Endodermal cell (in vitro differentiated cells): ENCODE measurements around the gene NSFL1C. TPM values are rescaled to one million over a fixed set of nuclear protein-coding genes. Genes with fewer than 3 reads are reported as not detected.

ENCODE experiments used
- DNase-seq: peaks from one replicate; pipeline ENCODE4 v3.0.0-alpha.2; 2017
- H3K27ac ChIP-seq: 2 replicates; pipeline ENCODE4 v1.5.1; 2013; ENCODE audit warnings: mild to moderate bottlenecking, low read depth, low read length, moderate library complexity
- H3K27me3 ChIP-seq: 2 replicates; pipeline ENCODE4 v1.6.1; 2013; ENCODE audit warnings: mild to moderate bottlenecking, low read length, moderate library complexity; ENCODE audit not compliant: insufficient read depth, control insufficient read depth, poor library complexity, severe bottlenecking
- H3K36me3 ChIP-seq: 2 replicates; pipeline ENCODE4 v1.7.0; 2013; ENCODE audit warnings: mild to moderate bottlenecking, low read length, moderate library complexity; ENCODE audit not compliant: control insufficient read depth, insufficient read depth
- H3K4me1 ChIP-seq: one replicate; pipeline ENCODE4 v1.7.0; 2013; ENCODE audit warnings: low read length; ENCODE audit not compliant: control insufficient read depth, insufficient read depth
- H3K4me3 ChIP-seq: 2 replicates; pipeline ENCODE4 v1.5.1; 2013; ENCODE audit warnings: mild to moderate bottlenecking, low read length, moderate library complexity
- H3K9ac ChIP-seq: 2 replicates; pipeline ENCODE4 v1.6.1; 2013; ENCODE audit warnings: mild to moderate bottlenecking, low read length, moderate library complexity; ENCODE audit not compliant: poor library complexity, severe bottlenecking; ENCODE audit errors: extremely low read depth
- H3K9me3 ChIP-seq: 2 replicates; pipeline ENCODE4 v1.6.1; 2013; ENCODE audit warnings: mild to moderate bottlenecking, low read length, moderate library complexity; ENCODE audit not compliant: control insufficient read depth
- H3K27ac Mint-ChIP-seq: 2 replicates; pipeline ENCODE4 v1.8.0; 2020; ENCODE audit warnings: mixed read lengths
- H3K27me3 Mint-ChIP-seq: 2 replicates; pipeline ENCODE4 v1.8.0; 2021; ENCODE audit warnings: mild to moderate bottlenecking, mixed read lengths; ENCODE audit not compliant: insufficient read depth
- H3K36me3 Mint-ChIP-seq: 2 replicates; pipeline ENCODE4 v1.8.0; 2020; ENCODE audit warnings: low read depth, mixed read lengths
- H3K4me1 Mint-ChIP-seq: 2 replicates; pipeline ENCODE4 v1.8.0; 2020; ENCODE audit warnings: mixed read lengths
- H3K4me3 Mint-ChIP-seq: 2 replicates; pipeline ENCODE4 v1.8.0; 2020; ENCODE audit warnings: mild to moderate bottlenecking, moderate library complexity, mixed read lengths
- H3K9me3 Mint-ChIP-seq: 2 replicates; pipeline ENCODE4 v1.8.0; 2020; ENCODE audit warnings: mild to moderate bottlenecking, mixed read lengths
- WGBS, 2 experiments: methylation state at CpG; one replicate each; pipeline versions ENCODE4 v1.1.5 to v1.1.7; 2013; ENCODE audit warnings: missing lambda C conversion rate in 2 of 2, mixed read lengths in 1 of 2; ENCODE audit not compliant: insufficient coverage in 1 of 2, insufficient read length in 1 of 2; 5-methylcytosine and 5-hydroxymethylcytosine counted together
- total RNA-seq, 2 donors: library from RNA; stranded (reverse); fragmentation: NEBNext Ultra II Directional in 1 of 2; extraction: Animal tissue kit (Norgen Biotek cat#: 25700) in 1 of 2; gene quantifications; 2 replicates in 1 of 2; 3 replicates in 1 of 2; pipeline ENCODE4 v1.2.1, GENCODE V29; 2021
- TF ChIP-seq, protein P1 (sequence below): fragments of 200-600 bp; sonication (generic); conservative IDR thresholded peaks from 2 replicates; pipeline ENCODE4 v1.5.0; 2021; ENCODE audit warnings: antibody characterized with exemption, mild to moderate bottlenecking

Gene NSFL1C
- total RNA-seq, 2 donors from 2014 or later, result 90.9 to 117 TPM

DNA sequence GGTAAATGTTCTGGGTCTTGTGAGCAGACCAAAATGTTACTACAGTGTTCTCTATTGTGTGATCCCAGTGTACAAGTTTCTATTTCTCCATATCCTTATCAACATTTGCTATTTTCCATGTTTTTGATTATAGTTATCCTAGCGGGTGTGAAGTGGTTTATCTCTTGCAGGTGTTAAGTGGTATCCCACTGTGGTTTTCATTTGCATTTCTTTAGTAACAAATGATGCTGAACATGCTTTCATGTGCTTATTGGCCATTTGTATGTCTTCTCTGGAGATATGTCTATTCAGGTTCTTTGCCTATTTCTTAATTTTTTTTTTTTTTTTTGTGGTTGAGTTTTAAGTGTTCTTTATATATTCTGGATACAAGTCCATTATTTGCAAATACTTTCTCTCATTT lies 35.5 kb downstream of the NSFL1C start:
- DNase-seq, result no peak
- peaks cover 6% of the 10 kb centered on the region for H3K4me1 ChIP-seq
- Mint-ChIP-seq H3K9me3 (peaks cover 21% of the 10 kb centered on the region), H3K4me3 (no peak overlapping the region), H3K27me3 (no peaks in the 10 kb centered on the region), H3K27ac (no peak overlapping the region), H3K36me3 (peaks cover 7% of the 10 kb centered on the region), H3K4me1 (peaks cover 26% of the 10 kb centered on the region)
- no peaks in the 10 kb centered on the region for H3K36me3 ChIP-seq
- H3K4me3 ChIP-seq, result no peak overlapping the region
- peaks cover 3% of the 10 kb centered on the region for H3K9me3 ChIP-seq
- H3K27me3 ChIP-seq, result no peaks in the 10 kb centered on the region
- no peak overlapping the region for H3K27ac ChIP-seq
- 10% methylated on average over 1 of the region's 1 CpG; no CpG with 5 or more reads in 1 of the 2 experiments for WGBS, 2 experiments
- H3K9ac ChIP-seq, result no peak overlapping the region
- TF ChIP-seq, protein P1, sequence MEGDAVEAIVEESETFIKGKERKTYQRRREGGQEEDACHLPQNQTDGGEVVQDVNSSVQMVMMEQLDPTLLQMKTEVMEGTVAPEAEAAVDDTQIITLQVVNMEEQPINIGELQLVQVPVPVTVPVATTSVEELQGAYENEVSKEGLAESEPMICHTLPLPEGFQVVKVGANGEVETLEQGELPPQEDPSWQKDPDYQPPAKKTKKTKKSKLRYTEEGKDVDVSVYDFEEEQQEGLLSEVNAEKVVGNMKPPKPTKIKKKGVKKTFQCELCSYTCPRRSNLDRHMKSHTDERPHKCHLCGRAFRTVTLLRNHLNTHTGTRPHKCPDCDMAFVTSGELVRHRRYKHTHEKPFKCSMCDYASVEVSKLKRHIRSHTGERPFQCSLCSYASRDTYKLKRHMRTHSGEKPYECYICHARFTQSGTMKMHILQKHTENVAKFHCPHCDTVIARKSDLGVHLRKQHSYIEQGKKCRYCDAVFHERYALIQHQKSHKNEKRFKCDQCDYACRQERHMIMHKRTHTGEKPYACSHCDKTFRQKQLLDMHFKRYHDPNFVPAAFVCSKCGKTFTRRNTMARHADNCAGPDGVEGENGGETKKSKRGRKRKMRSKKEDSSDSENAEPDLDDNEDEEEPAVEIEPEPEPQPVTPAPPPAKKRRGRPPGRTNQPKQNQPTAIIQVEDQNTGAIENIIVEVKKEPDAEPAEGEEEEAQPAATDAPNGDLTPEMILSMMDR, result no peak

DNA sequence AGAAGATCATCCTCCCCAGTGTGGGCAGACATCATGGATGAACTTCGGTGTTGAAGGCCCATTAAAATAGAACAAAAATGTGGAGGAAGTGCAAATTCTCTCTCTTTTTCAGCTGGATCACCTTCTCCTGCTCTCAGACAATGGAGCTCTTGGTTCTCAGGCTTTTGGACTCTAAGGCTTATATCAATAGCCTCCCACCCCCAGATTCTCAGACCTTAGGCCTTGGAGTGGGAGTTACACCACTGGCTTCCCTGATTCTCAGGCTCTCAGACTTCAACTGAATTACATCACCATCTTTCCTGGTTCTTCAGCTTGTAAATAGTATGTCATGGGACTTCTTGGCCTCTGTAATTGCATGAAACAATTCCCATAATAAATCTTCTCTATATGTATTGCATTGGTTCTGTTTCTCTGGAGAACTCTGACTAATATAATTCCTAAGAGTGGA lies 36.6 kb downstream of the NSFL1C start:
- peaks cover 6% of the 10 kb centered on the region for H3K4me1 ChIP-seq
- peaks cover 26% of the 10 kb centered on the region for H3K4me1 Mint-ChIP-seq
- H3K9me3 Mint-ChIP-seq, result peaks cover 21% of the 10 kb centered on the region
- H3K9me3 ChIP-seq, result peaks cover 3% of the 10 kb centered on the region
- H3K36me3 Mint-ChIP-seq, result peaks cover 7% of the 10 kb centered on the region
- H3K27me3 Mint-ChIP-seq, result no peaks in the 10 kb centered on the region
- 93 to 100% methylated on average over 1 of the region's 1 CpG for WGBS, 2 experiments
- H3K4me3 Mint-ChIP-seq, result no peak overlapping the region
- H3K4me3 ChIP-seq, result no peak overlapping the region
- no peak overlapping the region for H3K27ac ChIP-seq
- H3K36me3 ChIP-seq, result no peaks in the 10 kb centered on the region
- TF ChIP-seq, protein P1, result no peak
- no peak overlapping the region for H3K9ac ChIP-seq
- no peaks in the 10 kb centered on the region for H3K27me3 ChIP-seq
- H3K27ac Mint-ChIP-seq, result no peak overlapping the region
- DNase-seq, result no peak

DNA sequence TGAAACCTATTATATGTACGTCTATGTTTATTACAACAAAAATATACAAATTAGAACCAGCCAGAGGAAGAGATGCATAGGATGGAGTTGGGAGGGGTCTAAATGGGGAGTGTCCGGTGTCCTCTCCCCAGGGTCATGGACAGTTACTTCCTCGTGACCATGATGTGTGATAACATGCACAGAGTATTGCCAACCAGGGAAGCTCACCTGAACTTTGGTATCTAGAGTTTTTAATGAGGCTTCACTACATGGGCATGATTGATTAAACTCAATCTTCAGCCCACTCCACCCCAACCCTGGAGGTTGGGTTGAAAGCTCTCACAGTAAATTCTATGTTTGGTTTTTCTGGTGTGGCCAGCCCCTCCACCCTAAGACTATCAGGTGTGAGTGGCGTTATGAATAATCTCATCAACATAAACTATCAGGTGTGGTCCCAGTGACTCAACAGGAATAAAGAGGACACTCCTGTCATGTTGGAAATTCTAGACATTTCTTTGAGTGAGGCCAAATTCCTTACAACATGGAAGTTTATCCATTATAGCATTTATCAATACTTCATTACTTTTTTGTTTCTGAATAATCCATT lies 37.4 kb downstream of the NSFL1C start:
- Histone ChIP-seq H3K27ac (no peak overlapping the region), H3K27me3 (no peaks in the 10 kb centered on the region), H3K9ac (no peak overlapping the region), H3K9me3 (peaks cover under 1% of the 10 kb centered on the region), H3K4me3 (no peak overlapping the region), H3K4me1 (peaks cover 6% of the 10 kb centered on the region), H3K36me3 (no peaks in the 10 kb centered on the region)
- TF ChIP-seq, protein P1, result no peak
- no peaks in the 10 kb centered on the region for H3K27me3 Mint-ChIP-seq
- H3K27ac Mint-ChIP-seq, result no peak overlapping the region
- H3K36me3 Mint-ChIP-seq, result peaks cover 4% of the 10 kb centered on the region
- peaks cover 17% of the 10 kb centered on the region for H3K9me3 Mint-ChIP-seq
- DNase-seq, result no peak
- peaks cover 26% of the 10 kb centered on the region for H3K4me1 Mint-ChIP-seq
- 89 to 100% methylated on average over 2 to 3 of the region's 4 CpGs for WGBS, 2 experiments
- H3K4me3 Mint-ChIP-seq, result no peak overlapping the region
